Stimulated activated CD4-positive, alpha-beta T cell treated with anti-CD3 and anti-CD28 coated beads, Interleukin-4, amount 100 ng/mL, for 4 hours (primary cell): ENCODE data around the gene RTN1.

Source experiments
- DNase-seq, 2 experiments: peaks; one replicate each; pipeline ENCODE4 v3.0.0-alpha.2; 2020

The RTN1 gene

GRCh38 chr14:59870277-59871165 is at the start of gene RTN1:
Gene RTN1 (minus strand): TSS chr14:59870776. CDS start chr14:59870630, 146 bp downstream.
- DNase-seq, result no peak

- DNase-seq, result no peak
These were observed 49.8 kb upstream of the RTN1 start for GRCh38 chr14:59920378-59920683.

GRCh38 chr14:59919570-59920377 is 49.2 kb upstream of the RTN1 start, which contains the start of gene LRRC9:
Gene LRRC9 (plus strand): TSS chr14:59920144.
- DNase-seq, result peak; percentile 11 to 19

GRCh38 chr14:59918824-59919569 is 48.4 kb upstream of the RTN1 start:
- DNase-seq, result no peak

- no peak for DNase-seq
These were observed 42.6 kb upstream of the RTN1 start for GRCh38 chr14:59913187-59913586.

GRCh38 chr14:59912443-59912842 is 41.9 kb upstream of the RTN1 start:
- DNase-seq, result no peak

- no peak for DNase-seq
These were observed 34.6 kb upstream of the RTN1 start for GRCh38 chr14:59905188-59905587.

- DNase-seq, result no peak
These were observed 33.6 kb upstream of the RTN1 start for GRCh38 chr14:59904184-59904583.

GRCh38 chr14:59900556-59900955 is 30.0 kb upstream of the RTN1 start:
- no peak for DNase-seq

GRCh38 chr14:59897757-59898383 is 27.3 kb upstream of the RTN1 start:
- DNase-seq, result no peak

GRCh38 chr14:59895721-59896120 is 25.1 kb upstream of the RTN1 start:
- no peak for DNase-seq

GRCh38 chr14:59890676-59891075 is 20.1 kb upstream of the RTN1 start:
- no peak for DNase-seq

GRCh38 chr14:59882957-59883356 is 12.4 kb upstream of the RTN1 start:
- no peak for DNase-seq

GRCh38 chr14:59871166-59871495 is 555 bp upstream of the RTN1 start:
- no peak for DNase-seq

- DNase-seq, result no peak
These were observed 958 bp downstream of the RTN1 start for GRCh38 chr14:59869381-59870255.

- no peak for DNase-seq
These were observed 2.6 kb downstream of the RTN1 start for GRCh38 chr14:59868021-59868420.

- no peak for DNase-seq
These were observed 6.6 kb downstream of the RTN1 start for GRCh38 chr14:59863806-59864525.

- DNase-seq, result no peak
These were observed 13.2 kb downstream of the RTN1 start for GRCh38 chr14:59857328-59857727.

- no peak for DNase-seq
These were observed 18.2 kb downstream of the RTN1 start for GRCh38 chr14:59852350-59852749.

- no peak for DNase-seq
These were observed 20.1 kb downstream of the RTN1 start for GRCh38 chr14:59850458-59850857.
